DOHH2 (cell line): Measurements from ENCODE around the gene EEF1B2.

Experiments
- CTCF ChIP-seq: fragments of 200-600 bp; sonication (generic); IDR thresholded peaks from one replicate; pipeline ENCODE4 v1.5.1; 2014; ENCODE audit warnings: antibody characterized with exemption, mild to moderate bottlenecking, low read depth, low read length; ENCODE audit not compliant: poor library complexity, severe bottlenecking
- EZH2phosphoT487 ChIP-seq: fragments of 200-600 bp; sonication (generic); IDR thresholded peaks from 2 replicates; pipeline ENCODE4 v1.6.1; 2017; ENCODE audit warnings: borderline replicate concordance, mild to moderate bottlenecking, antibody characterized with exemption, low read length, moderate library complexity, mixed read lengths

GRCh38 chr2:206115026-206115578, 44.6 kb upstream of the EEF1B2 start:
- TF ChIP-seq CTCF (no peak), EZH2phosphoT487 (no peak)
